Stimulated activated CD8-positive, alpha-beta memory T cell treated with anti-CD3 and anti-CD28 coated beads, Interleukin-4, amount 100 ng/mL, for 24 hours (primary cell): Measurements from ENCODE around the gene FAM114A2.
"Not testable (repeated sequence)": the region's sequence is repeated elsewhere in the genome, so short reads cannot be mapped to it uniquely, and the experiment has no call there.

Experiments
- DNase-seq: peaks from one replicate; pipeline ENCODE4 v3.0.0-alpha.2; 2020; ENCODE audit warnings: low read depth

The FAM114A2 gene

GRCh38 chr5:154038707-154039457 is at the start of gene FAM114A2, which contains the start of gene MFAP3:
FAM114A2 (minus strand) TSS chr5:154038910; CDS start chr5:154034953, 3,957 bp downstream.
MFAP3 (plus strand) TSS chr5:154038967; CDS start chr5:154049723, 10,756 bp downstream.
- DNase-seq, result peak; percentile 79

DNA sequence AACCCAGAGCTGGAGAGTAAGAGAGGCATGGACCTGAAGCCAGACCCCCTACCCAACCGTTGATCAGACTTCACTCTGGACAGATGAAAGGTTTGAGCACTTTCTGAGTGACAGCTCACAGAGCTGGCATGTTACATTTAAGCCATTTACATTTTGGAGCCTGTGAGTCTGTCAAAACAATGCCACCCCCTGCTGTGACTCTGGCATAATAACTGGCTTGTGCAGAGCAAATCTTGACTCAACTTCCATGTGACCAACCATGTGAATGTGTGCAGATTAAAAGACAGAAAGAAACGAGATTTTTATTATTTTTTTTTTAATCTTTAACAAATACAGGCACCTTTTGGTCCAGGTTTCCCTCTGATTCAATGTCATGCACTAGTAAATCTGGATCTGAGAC is 48.5 kb upstream of the FAM114A2 start:
- no peak for DNase-seq

DNA sequence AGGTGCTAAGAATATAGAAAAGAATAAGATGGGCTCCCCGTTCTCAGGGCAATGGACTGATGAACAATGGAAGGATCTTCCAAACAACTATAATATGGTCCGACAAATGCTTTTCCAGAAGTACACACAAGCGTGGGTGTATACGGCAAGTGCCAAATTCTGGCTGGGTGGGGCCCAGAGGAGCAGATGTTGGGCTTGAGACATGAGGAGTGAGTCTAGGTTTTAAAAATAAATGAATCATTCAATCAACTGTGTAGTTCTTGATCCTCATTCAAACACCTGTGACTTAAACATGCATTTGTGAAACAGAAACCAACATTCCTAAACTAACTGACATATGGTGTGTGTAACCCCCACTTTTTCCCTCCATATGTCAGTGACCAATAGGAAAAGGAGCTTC is 47.9 kb upstream of the FAM114A2 start:
- DNase-seq, result no peak

DNA sequence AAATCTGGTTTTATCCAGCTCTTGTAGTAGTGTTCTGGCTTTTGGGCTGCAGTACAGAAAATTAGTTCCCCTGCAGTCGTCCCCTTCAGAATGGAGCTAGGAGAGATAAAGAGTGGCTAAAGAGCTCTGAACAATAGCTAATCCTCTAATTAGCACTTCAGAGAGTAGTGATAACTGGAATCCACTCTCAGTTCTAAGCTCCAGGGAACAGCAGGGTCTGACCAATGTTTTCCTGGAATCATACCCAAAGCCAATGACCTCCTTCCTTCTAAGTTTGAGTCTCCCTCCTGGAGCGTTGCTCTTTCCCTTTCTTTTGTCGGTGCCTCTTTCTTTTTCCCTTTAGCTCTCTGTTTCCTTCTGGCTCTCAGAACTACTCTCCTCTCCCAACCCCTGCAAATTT is 47.4 kb upstream of the FAM114A2 start:
- no peak for DNase-seq

DNA sequence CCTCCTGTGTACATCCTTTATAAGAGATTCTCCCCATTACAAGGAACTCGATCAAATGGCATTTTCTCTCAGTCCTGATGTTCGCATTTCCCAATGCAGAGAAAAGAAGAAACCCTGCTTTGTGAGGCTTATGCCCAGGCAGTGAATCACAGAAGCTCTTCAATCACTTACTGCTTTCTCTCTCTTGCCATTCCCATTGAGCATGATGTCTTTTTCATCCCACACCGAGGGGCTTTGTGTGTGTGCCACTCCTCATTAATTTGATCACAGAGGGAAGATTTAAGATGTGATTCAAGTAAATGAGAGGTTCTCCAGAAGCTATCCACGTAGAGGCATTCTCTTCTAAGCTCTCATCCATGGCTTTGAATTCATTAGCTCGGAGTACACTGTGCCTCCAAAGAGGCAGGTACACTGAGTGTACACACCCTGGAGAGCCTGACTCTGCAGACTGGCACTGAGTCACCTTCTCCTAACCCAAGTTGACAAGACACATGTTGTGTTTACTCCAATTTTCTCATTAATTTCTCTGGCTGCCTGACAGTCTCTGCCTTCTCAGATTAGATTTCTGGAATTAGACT is 45.4 kb upstream of the FAM114A2 start:
- DNase-seq, result no peak

DNA sequence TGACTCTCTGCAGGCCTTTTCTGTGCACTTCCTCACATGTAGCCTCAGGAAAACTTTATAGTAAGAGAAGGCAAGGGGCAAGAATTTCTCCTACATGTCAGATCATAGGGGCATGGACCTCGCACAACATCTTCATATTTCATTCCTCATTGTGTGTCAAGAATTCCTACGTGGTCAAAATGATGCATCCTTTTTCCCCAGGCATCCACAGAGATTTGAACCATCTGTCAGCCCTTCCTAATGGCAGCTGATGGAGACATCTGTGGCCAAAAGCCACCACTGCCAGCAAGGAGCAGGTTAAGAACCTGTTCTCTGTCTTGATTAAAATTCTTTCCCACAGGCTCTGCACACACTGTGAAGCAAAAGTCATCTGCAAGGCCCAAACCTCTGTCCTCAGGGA is 42.5 kb upstream of the FAM114A2 start:
- no peak for DNase-seq

DNA sequence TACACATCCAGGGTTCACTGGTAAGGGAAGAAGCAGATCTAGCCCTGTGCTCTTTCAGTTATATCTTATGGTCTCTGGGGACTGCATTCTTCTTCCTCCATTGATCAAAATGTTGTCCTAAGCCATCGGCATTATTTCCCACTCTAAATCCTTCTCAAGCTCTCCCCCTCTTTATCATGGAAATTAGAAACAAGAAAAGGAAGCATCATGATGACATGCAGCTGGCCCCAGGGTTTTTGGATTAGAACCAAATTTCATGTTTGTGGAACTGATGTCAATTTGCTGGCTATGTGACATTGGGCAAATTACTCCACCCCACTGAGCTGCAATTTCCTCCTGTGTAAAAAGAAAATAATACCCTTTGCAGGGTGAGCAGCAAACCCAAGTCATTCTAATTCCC is 39.6 kb upstream of the FAM114A2 start:
- DNase-seq, result no peak

- no peak for DNase-seq
Observed at GRCh38 chr5:154077696-154078095, 39.0 kb upstream of the FAM114A2 start.

DNA sequence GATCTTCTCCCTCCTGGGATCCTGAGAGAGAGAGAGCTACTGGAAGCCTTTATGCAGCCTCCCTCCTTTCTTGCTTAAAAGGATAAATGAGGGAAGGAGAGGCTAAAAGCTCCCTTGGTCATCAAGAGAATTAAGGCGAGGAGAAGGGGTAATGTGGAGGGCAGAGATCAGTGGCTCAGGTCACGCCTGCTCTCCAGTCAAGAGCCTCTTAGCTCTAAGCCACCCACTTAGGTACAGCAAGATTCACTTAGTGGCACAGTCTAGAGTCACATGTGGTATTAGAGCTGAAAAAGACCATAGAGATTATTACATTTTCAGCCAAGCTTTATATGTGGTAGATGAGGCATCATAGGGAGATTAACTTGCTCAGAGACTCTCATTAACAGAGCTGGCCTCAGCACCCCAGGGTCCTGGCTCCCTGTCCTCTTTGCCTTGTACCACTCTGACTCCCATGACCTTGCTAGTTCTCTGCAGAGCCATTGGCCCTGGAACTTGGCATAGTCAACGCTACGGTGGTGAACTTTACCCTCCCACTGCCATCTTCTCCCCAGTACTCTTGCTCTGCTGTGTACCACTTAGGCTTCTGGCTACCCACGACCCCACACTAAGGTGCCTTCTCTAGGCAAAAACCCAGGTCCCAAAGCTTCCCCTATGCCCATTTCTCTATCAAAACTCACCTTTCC is 37.7 kb upstream of the FAM114A2 start:
- DNase-seq, result no peak

GRCh38 chr5:154072414-154073171 is 33.9 kb upstream of the FAM114A2 start:
- peak; percentile 73 for DNase-seq

DNA sequence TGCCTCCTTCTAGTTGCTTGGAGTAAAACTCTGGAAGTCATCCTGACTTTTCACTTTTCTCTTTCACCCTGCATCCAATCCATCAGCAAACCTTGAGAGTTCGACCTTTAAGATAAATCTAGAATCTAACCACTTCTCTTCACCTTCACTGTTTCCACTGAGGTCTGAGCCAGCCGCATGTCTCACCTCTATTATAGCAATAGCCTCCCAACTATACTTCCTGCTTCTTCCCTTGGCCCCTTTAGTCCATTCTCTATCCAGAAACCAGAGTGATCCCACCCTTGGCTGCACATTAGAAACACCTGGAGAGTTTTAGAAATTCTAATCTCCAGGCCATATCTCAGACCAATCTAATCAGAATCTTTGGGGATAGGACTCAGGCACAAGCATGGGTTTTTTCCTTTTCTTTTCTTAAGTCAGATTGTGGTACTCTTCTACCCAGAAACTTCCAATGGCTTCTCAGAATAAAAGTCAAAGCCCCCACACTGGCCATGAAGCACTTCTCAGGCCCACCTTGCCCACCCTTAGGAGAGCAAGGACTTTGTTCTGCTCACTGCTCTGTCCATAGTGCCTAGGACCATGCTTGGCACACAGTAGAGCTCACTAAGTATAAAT is 33.2 kb upstream of the FAM114A2 start:
- no peak for DNase-seq

- DNase-seq, result not testable (repeated sequence)
Observed at GRCh38 chr5:154069854-154070253, 31.1 kb upstream of the FAM114A2 start.

DNA sequence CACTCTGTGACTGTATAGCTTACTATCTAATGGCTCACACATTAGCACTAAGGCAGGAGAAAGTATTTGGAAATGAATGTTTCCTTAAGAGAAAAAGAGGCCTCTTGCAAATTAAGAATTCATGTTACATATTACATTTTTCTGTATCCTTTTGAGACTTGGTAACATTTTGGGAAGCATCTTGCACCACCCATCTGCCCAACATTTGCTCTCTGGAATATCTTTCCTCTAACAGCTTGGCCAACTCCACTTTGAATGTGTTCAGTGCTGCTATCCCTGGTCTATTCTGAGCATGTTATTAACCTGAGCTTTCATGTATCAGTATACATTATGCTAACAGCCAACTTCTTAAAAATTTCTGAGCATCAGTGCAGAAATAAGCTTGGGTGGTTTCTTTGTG is 27.3 kb upstream of the FAM114A2 start:
- no peak for DNase-seq

DNA sequence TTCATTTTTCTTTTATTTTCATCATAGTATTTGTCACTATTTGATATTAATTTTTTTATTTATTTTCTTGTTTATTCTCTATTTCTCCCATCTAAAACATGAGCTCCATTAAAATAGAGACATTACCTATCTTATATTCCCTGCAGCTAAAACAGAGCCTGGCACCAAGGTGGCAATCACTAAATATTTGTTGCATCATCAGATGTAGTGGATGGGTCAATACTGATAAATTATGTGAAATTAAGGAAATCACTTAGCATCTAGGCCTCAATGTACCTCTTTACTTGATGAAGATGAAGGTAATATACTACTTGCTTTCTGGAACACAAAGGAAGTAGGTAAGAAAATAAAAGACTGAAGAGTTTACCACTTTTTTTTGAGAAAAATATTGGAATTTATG is 24.7 kb upstream of the FAM114A2 start:
- no peak for DNase-seq

DNA sequence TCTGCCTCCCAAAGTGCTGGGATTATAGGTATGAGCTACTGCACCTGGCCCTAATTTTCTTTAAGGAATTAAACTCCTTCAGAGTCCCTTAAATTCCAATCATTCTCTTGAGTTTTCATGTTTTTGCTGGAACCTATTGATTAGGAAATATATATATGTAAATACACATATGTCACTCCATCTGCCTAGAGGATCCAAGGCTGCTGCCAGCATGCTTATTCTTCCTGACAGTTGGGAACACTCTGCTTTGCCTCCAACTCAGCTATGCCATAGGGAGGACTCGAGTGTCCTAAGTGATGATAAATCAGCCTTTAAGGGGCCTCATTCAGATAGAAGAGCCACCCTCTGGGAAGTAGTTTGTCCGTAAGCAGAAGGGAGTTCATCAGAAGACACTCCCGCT is 21.9 kb upstream of the FAM114A2 start:
- no peak for DNase-seq

DNA sequence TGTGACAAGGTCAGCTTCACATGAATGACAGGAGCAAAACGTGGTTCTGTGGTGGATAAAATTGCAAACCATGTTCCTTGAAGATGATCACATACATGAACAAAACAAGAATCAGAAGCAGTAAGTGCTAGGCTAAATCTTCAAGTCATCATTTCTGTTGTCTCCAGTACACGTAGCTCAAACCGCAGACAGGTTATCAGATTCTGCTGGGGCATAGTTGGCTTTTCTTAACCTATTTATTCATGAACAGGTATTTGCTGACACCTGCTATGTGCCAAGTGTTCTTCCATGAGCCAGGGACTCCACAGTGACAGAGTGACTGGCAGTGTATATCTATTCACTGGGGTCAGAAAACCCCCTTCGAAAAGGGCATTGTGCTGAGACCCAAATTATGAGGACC is 20.9 kb upstream of the FAM114A2 start:
- DNase-seq, result no peak

DNA sequence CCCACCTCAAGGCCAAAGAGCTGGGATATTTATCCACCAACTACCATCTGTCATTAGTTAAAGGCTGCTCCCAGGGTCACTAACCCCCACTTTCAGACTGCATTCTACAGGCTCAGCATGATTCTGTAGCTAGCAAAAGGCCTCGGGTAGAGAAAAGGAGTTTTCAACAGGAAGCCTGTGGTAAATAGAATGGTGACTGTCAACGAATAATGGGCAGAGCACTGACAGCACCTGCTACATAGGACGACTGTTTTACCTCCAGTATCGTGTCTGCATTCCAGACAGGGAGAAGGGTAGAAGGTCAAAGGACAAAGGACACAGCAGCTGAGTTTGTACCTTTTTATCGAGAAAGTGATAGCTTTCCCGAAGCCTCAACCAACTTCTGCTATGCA is 20.3 kb upstream of the FAM114A2 start:
- no peak for DNase-seq

DNA sequence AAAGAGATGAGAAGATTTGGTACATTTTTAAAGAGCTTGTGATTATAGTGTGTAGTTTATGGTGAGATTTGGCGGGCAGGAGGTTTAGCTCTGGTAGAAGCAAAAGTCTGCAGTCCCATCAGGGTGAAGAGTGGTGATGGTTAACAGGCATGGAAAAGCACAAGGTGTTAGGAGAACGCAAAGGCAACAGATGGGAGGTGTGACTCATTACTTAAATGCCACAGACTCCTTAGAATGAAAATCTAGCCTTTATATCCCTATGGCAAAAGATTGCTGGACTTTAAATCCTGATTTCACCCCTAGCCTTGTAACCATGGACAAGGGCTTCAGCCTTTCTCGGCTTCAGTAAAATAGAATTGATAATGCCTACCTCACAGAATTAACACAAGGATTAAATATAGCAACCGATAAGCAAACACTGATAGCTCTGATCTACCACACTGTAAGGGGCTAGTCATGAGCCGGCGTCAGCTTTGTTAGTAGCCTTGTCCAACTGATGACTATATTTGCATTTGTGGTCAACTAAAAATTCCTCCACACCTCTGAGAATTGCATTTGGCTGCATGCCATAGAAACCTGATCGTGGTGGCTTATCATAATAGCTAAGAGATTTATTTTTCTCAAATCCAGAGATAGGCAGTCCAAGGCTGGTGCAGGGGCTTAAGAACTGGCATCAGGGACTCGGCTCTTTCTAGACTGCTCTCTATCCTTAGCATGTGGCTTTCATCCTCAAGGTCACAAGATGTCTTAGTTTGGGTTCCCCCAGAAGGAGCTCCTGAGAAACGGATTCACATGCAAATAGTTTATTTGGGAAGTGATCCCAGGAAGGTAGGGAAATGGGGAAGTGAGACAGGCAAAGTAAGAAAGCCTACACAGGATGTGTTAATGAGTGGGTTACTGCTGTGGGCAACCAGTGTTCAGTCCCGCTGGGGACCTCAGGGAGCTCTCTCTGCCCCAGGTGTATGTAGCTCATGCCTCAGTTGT is 19.6 kb upstream of the FAM114A2 start:
- DNase-seq, result no peak

- no peak for DNase-seq
Observed at GRCh38 chr5:154055201-154055600, 16.5 kb upstream of the FAM114A2 start.

DNA sequence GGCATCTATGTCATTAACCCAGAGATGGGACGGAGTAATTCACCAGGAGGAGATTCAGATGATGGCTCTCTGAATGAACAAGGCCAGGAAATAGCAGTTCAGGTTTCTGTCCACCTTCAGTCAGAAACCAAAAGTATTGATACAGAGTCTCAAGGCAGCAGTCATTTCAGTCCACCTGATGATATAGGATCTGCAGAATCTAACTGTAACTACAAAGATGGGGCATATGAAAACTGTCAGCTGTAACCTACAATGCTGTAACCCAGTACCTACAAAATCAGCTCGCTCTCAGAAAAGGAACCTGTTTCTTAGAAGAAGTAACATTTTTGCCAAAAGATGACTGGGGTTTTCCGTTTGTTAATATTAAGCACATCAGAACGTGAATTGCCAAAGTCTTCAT is 14.8 kb upstream of the FAM114A2 start:
- DNase-seq, result no peak

- no peak for DNase-seq
Observed at GRCh38 chr5:154049636-154050035, 10.9 kb upstream of the FAM114A2 start.
